GM20431 (cell line): Measurements from ENCODE around the gene ITPR2.
"Not testable (repeated sequence)": the region's sequence is repeated elsewhere in the genome, so short reads cannot be mapped to it uniquely, and the experiment has no call there.

Experiments used
- in situ Hi-C: fragments of 300-500 bp; cut with MseI, MboI; formaldehyde crosslinking; loops from one replicate; pipeline ENCODE4 v1.15.0; 2020; ENCODE audit warnings: low sequenced_read_pairs; ENCODE audit not compliant: unreplicated experiment

ITPR2 gene

GRCh38 chr12:26832822-26833742 lies at the start of gene ITPR2:
TSS of gene ITPR2 (minus strand) at chr12:26833194. CDS start at chr12:26832781, 413 bp downstream.
- in situ Hi-C loops: no loop called here

- in situ Hi-C loops: no loop called here
Measured at GRCh38 chr12:26880625-26881024, 47.6 kb upstream of the ITPR2 start.

GRCh38 chr12:26878661-26879119 lies 45.7 kb upstream of the ITPR2 start:
- in situ Hi-C loops: no loop called here

GRCh38 chr12:26874501-26875296 lies 41.7 kb upstream of the ITPR2 start:
- in situ Hi-C loops: no loop called here

GRCh38 chr12:26872625-26873024 lies 39.6 kb upstream of the ITPR2 start:
- in situ Hi-C loops: no loop called here

- in situ Hi-C loops: no loop called here
Measured at GRCh38 chr12:26871985-26872384, 39.0 kb upstream of the ITPR2 start.

GRCh38 chr12:26870491-26871419 lies 37.8 kb upstream of the ITPR2 start:
- in situ Hi-C loops: no loop called here

- in situ Hi-C loops: no loop called here
Measured at GRCh38 chr12:26869908-26870459, 37.0 kb upstream of the ITPR2 start.

- in situ Hi-C loops: no loop called here
Measured at GRCh38 chr12:26869104-26869494, 36.1 kb upstream of the ITPR2 start.

GRCh38 chr12:26868447-26869103 lies 35.6 kb upstream of the ITPR2 start:
- in situ Hi-C loops: no loop called here

GRCh38 chr12:26867080-26867479 lies 34.1 kb upstream of the ITPR2 start:
- in situ Hi-C loops: no loop called here

GRCh38 chr12:26863515-26863914 lies 30.5 kb upstream of the ITPR2 start:
- in situ Hi-C loops: no loop called here

GRCh38 chr12:26862787-26863186 lies 29.8 kb upstream of the ITPR2 start:
- in situ Hi-C loops: not testable (repeated sequence)

- in situ Hi-C loops: no loop called here
Measured at GRCh38 chr12:26861690-26862089, 28.7 kb upstream of the ITPR2 start.

- in situ Hi-C loops: no loop called here
Measured at GRCh38 chr12:26857465-26858176, 24.6 kb upstream of the ITPR2 start.

- in situ Hi-C loops: no loop called here
Measured at GRCh38 chr12:26855337-26855736, 22.3 kb upstream of the ITPR2 start.

GRCh38 chr12:26854031-26854390 lies 21.0 kb upstream of the ITPR2 start:
- in situ Hi-C loops: no loop called here

GRCh38 chr12:26853303-26854030 lies 20.5 kb upstream of the ITPR2 start:
- in situ Hi-C loops: no loop called here
